GM23248 (cell line): ENCODE data around the gene TRIM63. TPM values are rescaled to one million over a fixed set of nuclear protein-coding genes. Genes with fewer than 3 reads are reported as not detected.
A peak's percentile ranks its signal among the peaks of the same experiment; 100 is the strongest.

Experiments
- DNase-seq: peaks from one replicate; pipeline ENCODE4 v3.0.0-alpha.2; 2015
- H2AFZ ChIP-seq: fragments of 200-600 bp; sonication (generic); 2 replicates; pipeline ENCODE4 v1.6.1; 2016; ENCODE audit warnings: antibody characterized with exemption
- H3F3A ChIP-seq: fragments of 200-600 bp; sonication (generic); 2 replicates; pipeline ENCODE4 v1.6.1; 2016; ENCODE audit warnings: mild to moderate bottlenecking, antibody characterized with exemption, mixed run types; ENCODE audit not compliant: insufficient read depth
- H3K27ac ChIP-seq: fragments of 200-600 bp; sonication (generic); 2 replicates; pipeline ENCODE4 v1.5.1; 2016; ENCODE audit warnings: mild to moderate bottlenecking
- H3K27me3 ChIP-seq: fragments of 200-600 bp; sonication (generic); replicated peaks from 2 replicates; pipeline ENCODE4 v1.6.1; 2016; ENCODE audit warnings: mild to moderate bottlenecking; ENCODE audit not compliant: insufficient read depth
- H3K36me3 ChIP-seq: fragments of 200-600 bp; sonication (generic); 2 replicates; pipeline ENCODE4 v1.6.1; 2016; ENCODE audit warnings: low read depth, mild to moderate bottlenecking
- H3K4me1 ChIP-seq: fragments of 200-600 bp; sonication (generic); 2 replicates; pipeline ENCODE4 v1.6.1; 2016; ENCODE audit warnings: mild to moderate bottlenecking; ENCODE audit not compliant: insufficient read depth
- H3K4me2 ChIP-seq: fragments of 200-600 bp; sonication (generic); one replicate; pipeline ENCODE4 v1.6.1; 2016; ENCODE audit warnings: mild to moderate bottlenecking; ENCODE audit not compliant: unreplicated experiment
- H3K4me3 ChIP-seq: fragments of 200-600 bp; sonication (generic); 2 replicates; pipeline ENCODE4 v1.5.1; 2016; ENCODE audit warnings: mild to moderate bottlenecking
- H3K79me2 ChIP-seq: fragments of 200-600 bp; sonication (generic); 2 replicates; pipeline ENCODE4 v1.6.1; 2016; ENCODE audit warnings: mild to moderate bottlenecking; ENCODE audit not compliant: insufficient read depth
- H3K9ac ChIP-seq: fragments of 200-600 bp; sonication (generic); 2 replicates; pipeline ENCODE4 v1.6.1; 2016; ENCODE audit warnings: mild to moderate bottlenecking
- H3K9me2 ChIP-seq: fragments of 200-600 bp; sonication (generic); 2 replicates; pipeline ENCODE4 v1.6.1; 2016; ENCODE audit warnings: mixed run types, mild to moderate bottlenecking, moderate library complexity; ENCODE audit not compliant: insufficient read depth
- H3K9me3 ChIP-seq: fragments of 200-600 bp; sonication (generic); one replicate; pipeline ENCODE4 v1.6.1; 2017; ENCODE audit warnings: low read depth
- H4K20me1 ChIP-seq: fragments of 200-600 bp; sonication (generic); 2 replicates; pipeline ENCODE4 v1.6.0; 2016; ENCODE audit not compliant: insufficient read depth
- EZH2 ChIP-seq: fragments of 200-600 bp; sonication (generic); IDR thresholded peaks from 2 replicates; pipeline ENCODE4 v1.6.1; 2018; ENCODE audit warnings: antibody characterized with exemption, mild to moderate bottlenecking; ENCODE audit not compliant: insufficient read depth, poor library complexity, severe bottlenecking
- EZH2phosphoT487 ChIP-seq: fragments of 200-600 bp; sonication (generic); IDR thresholded peaks from 2 replicates; pipeline ENCODE4 v1.6.1; 2018; ENCODE audit warnings: antibody characterized with exemption, moderate library complexity, mild to moderate bottlenecking, low read depth; ENCODE audit not compliant: insufficient read depth
- WGBS, 2 experiments: methylation state at CpG; one replicate each; pipeline ENCODE4 v1.1.6; 2015 to 2017; ENCODE audit warnings: low lambda C conversion rate in 2 of 2, low coverage in 1 of 2; ENCODE audit errors: missing lambda C conversion rate in 2 of 2; 5-methylcytosine and 5-hydroxymethylcytosine counted together
- in situ Hi-C: fragments of 300-500 bp; cut with MboI; formaldehyde crosslinking; loops from 2 replicates; pipeline ENCODE4 v1.15.0; 2020
- polyA plus RNA-seq: library from polyadenylated mRNA; unstranded; fragments of >200 nt; fragmentation: Nextera tagmentation; extraction: Ambion mirVana; gene quantifications from 2 replicates; pipeline ENCODE4 v1.2.1, GENCODE V29; 2016
- total RNA-seq: library from RNA; depleted of rRNA; stranded (reverse); fragments of >200 nt; shearing (Covaris generic); gene quantifications from 2 replicates; pipeline ENCODE4 v1.2.3, GENCODE V29; 2014

The TRIM63 gene
- total and polyA plus RNA-seq, 2 experiments from 2014 or later = not detected

DNA sequence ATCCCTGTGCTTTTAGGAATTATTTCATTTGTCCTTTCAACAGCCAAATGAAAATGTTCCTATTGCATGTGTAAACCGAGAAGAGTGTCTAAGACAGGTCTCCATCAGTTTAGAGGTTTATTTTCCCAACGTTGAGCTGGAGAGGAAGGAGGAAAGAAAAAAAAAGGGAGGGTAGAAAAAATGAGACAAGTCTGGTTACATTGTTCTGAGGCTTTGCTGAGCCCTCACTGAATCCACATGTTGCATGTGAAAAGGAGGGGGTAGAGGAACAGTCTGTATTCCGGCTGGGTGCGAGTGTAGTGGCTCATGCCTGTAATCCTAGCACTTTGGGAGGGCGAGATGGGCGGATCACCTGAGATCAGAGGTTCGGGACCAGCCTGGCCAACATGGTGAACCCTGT, 25.0 kb upstream of the TRIM63 start:
- H3K27me3 ChIP-seq = peaks cover 42% of the 10 kb centered on the region
- no peaks in the 10 kb centered on the region for H3K36me3 ChIP-seq
- H3K4me2 ChIP-seq = no peak overlapping the region
- no peaks in the 10 kb centered on the region for H3K9me3 ChIP-seq
- H2AFZ ChIP-seq = no peak overlapping the region
- peaks cover 3% of the 10 kb centered on the region for H3K4me1 ChIP-seq
- WGBS, 2 experiments = 35 to 38% methylated on average over 7 of the region's 7 CpGs
- no peak overlapping the region for H3K4me3 ChIP-seq
- H3F3A ChIP-seq = peaks cover 7% of the 10 kb centered on the region; the same call in 1 of the 2 replicates
- H3K27ac ChIP-seq = no peak overlapping the region
- DNase-seq = no peak
- in situ Hi-C loops = no loop called here
- no peaks in the 10 kb centered on the region for H3K79me2 ChIP-seq
- H3K9me2 ChIP-seq = no peaks in the 10 kb centered on the region
- TF ChIP-seq EZH2 (no peak), EZH2phosphoT487 (no peak)
- no peak overlapping the region for H3K9ac ChIP-seq
- no peaks in the 10 kb centered on the region for H4K20me1 ChIP-seq

DNA sequence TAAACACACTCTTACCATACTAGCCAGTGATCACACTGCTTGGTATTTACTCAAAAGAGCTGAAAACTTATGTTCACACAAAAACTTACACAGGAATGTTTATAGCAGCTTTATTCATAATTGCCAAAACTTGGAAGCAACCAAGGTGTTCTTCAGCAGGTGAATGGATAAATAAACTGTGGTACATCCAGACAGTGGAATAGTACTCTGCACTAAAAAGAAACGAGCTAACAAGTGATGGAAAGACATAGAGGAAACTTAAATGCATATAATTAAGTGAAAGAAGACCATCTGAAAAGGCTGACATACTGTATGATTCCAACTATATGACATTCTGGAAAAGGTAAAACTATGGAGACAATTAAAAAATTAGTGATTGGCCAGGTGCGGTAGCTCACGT, 23.5 kb upstream of the TRIM63 start:
- Histone ChIP-seq H3K4me1 (no peaks in the 10 kb centered on the region), H3K27ac (no peak overlapping the region), H3K9ac (no peak overlapping the region), H2AFZ (no peak overlapping the region), H3K27me3 (peaks cover 46% of the 10 kb centered on the region), H3K9me2 (no peaks in the 10 kb centered on the region), H3K79me2 (no peaks in the 10 kb centered on the region), H3K4me3 (no peak overlapping the region), H3F3A (no peaks in the 10 kb centered on the region), H3K4me2 (no peak overlapping the region), H3K9me3 (no peaks in the 10 kb centered on the region), H3K36me3 (no peaks in the 10 kb centered on the region), H4K20me1 (no peaks in the 10 kb centered on the region)
- TF ChIP-seq EZH2 (no peak), EZH2phosphoT487 (no peak)
- no peak for DNase-seq
- in situ Hi-C loops = no loop called here
- WGBS, 2 experiments = 63 to 69% methylated on average over 3 of the region's 3 CpGs

- Histone ChIP-seq H3K79me2 (no peaks in the 10 kb centered on the region), H3K4me2 (no peak overlapping the region), H3K27me3 (peaks cover 43% of the 10 kb centered on the region), H3K9me2 (no peaks in the 10 kb centered on the region), H3K9ac (no peak overlapping the region), H3K36me3 (no peaks in the 10 kb centered on the region), H3K4me1 (no peaks in the 10 kb centered on the region), H3K9me3 (no peaks in the 10 kb centered on the region), H4K20me1 (no peaks in the 10 kb centered on the region), H3K4me3 (no peak overlapping the region), H2AFZ (no peak overlapping the region), H3K27ac (no peak overlapping the region), H3F3A (no peaks in the 10 kb centered on the region)
- DNase-seq = no peak
- WGBS, 2 experiments = 88 to 94% methylated on average over 3 of the region's 3 CpGs
- TF ChIP-seq EZH2phosphoT487 (no peak), EZH2 (no peak)
- in situ Hi-C loops = no loop called here
Observed at GRCh38 chr1:26089125-26089524, 21.7 kb upstream of the TRIM63 start.

DNA sequence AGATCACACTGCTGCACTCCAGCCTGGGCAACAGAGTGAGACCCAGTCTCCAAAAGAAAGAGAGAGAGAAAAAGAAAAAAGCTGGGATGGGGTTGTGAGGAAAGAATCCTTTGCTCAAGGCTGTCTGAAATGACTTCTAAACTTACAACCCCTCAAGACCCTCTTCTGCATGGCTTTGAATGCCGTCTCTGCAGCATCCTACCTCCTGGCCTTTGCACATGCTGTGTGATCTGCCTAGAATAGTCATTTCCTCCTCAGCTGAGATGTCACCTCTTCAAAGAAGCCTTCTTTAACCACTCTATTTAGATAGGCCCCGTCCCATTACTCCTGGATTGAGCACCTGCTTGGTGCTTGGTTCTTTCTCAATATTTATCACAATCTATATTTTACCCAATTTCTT, 17.4 kb upstream of the TRIM63 start:
- in situ Hi-C loops = no loop called here

DNA sequence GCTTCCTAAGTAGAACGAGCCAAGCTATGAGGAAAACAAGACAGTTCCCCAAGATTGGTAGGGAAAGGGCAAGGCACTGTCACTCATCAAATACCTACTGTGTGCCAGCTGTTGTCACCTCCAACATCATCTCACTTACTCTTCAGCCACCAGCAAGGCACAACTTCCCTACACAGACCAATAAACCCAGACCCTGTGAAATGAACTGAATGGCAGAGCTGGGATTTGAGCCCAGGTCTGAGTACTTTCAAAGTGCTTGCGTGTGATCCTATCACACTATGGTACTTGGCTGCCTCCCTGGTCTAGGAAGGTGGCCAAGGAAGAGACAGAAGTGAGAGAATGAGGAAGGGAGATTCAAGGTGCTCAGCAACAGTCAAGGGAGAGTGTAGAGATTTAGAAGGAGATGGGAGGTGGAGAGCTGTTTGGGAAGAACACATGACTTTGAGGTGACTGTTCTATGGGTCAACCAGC, 16.7 kb upstream of the TRIM63 start:
- Histone ChIP-seq H3K4me2 (no peak overlapping the region), H3K9me3 (no peaks in the 10 kb centered on the region), H4K20me1 (no peaks in the 10 kb centered on the region), H3K79me2 (no peaks in the 10 kb centered on the region), H2AFZ (no peak overlapping the region), H3K9me2 (no peaks in the 10 kb centered on the region), H3K9ac (no peak overlapping the region), H3K27me3 (peaks cover 5% of the 10 kb centered on the region), H3K36me3 (no peaks in the 10 kb centered on the region), H3F3A (no peaks in the 10 kb centered on the region), H3K4me3 (no peak overlapping the region), H3K4me1 (no peaks in the 10 kb centered on the region), H3K27ac (no peak overlapping the region)
- DNase-seq = peak; percentile 13
- TF ChIP-seq EZH2 (no peak), EZH2phosphoT487 (no peak)
- in situ Hi-C loops = no loop called here
- 57 to 62% methylated on average over 2 of the region's 2 CpGs for WGBS, 2 experiments

More for the DNA sequence above, 17.4 kb upstream of the TRIM63 start:
- peaks cover 5% of the 10 kb centered on the region for H3K27me3 ChIP-seq
- H3K27ac ChIP-seq = no peak overlapping the region
- no peaks in the 10 kb centered on the region for H3K36me3 ChIP-seq
- WGBS, 2 experiments = 57 to 59% methylated on average over 2 of the region's 2 CpGs
- no peaks in the 10 kb centered on the region for H3K4me1 ChIP-seq
- no peaks in the 10 kb centered on the region for H4K20me1 ChIP-seq
- TF ChIP-seq EZH2 = no peak
- no peak for TF ChIP-seq EZH2phosphoT487
- no peak for DNase-seq
- no peak overlapping the region for H3K9ac ChIP-seq
- H3K4me3 ChIP-seq = no peak overlapping the region
- no peaks in the 10 kb centered on the region for H3F3A ChIP-seq
- H3K4me2 ChIP-seq = no peak overlapping the region
- H3K9me3 ChIP-seq = no peaks in the 10 kb centered on the region
- H3K79me2 ChIP-seq = no peaks in the 10 kb centered on the region
- no peak overlapping the region for H2AFZ ChIP-seq
- H3K9me2 ChIP-seq = no peaks in the 10 kb centered on the region
